LNCaP clone FGC (cell line): ENCODE measurements around the gene ANKRD24.
"Not testable (repeated sequence)": the region's sequence is repeated elsewhere in the genome, so short reads cannot be mapped to it uniquely, and the experiment has no call there.

Source experiments
- DNase-seq: peaks from one replicate; pipeline ENCODE4 v3.0.0-alpha.2; 2011; ENCODE audit warnings: low read depth
- H3K4me3 ChIP-seq: 2 replicates; pipeline ENCODE4 v1.5.1; 2011; ENCODE audit warnings: mild to moderate bottlenecking, low read depth, low read length, control low read depth
- CTCF ChIP-seq: IDR thresholded peaks from 2 replicates; pipeline ENCODE4 v1.5.1; 2012; ENCODE audit warnings: mild to moderate bottlenecking; ENCODE audit not compliant: control insufficient read depth, insufficient read depth; ENCODE audit errors: extremely low read depth

The ANKRD24 gene

GRCh38 chr19:4225885-4226284 lies 43.4 kb downstream of the ANKRD24 start:
- TF ChIP-seq CTCF = no peak
- DNase-seq = no peak
- no peak overlapping the region for H3K4me3 ChIP-seq

GRCh38 chr19:4227771-4228170 lies 45.3 kb downstream of the ANKRD24 start:
- DNase-seq = no peak
- no peak overlapping the region for H3K4me3 ChIP-seq
- no peak for TF ChIP-seq CTCF

- DNase-seq = no peak
- no peak overlapping the region for H3K4me3 ChIP-seq
- no peak for TF ChIP-seq CTCF
Measured at GRCh38 chr19:4228765-4229178, 46.3 kb downstream of the ANKRD24 start.

GRCh38 chr19:4229179-4229931 lies 46.9 kb downstream of the ANKRD24 start, which contains the start of gene EBI3:
Gene EBI3, plus strand, starts transcription at chr19:4229523. Its CDS starts 28 bp downstream, at chr19:4229551.
- no peak within 1 kb of the TSS for H3K4me3 ChIP-seq
- no peak for DNase-seq
- TF ChIP-seq CTCF = no peak

GRCh38 chr19:4230237-4230636 lies 47.7 kb downstream of the ANKRD24 start:
- not testable (repeated sequence) for H3K4me3 ChIP-seq, DNase-seq

- not testable (repeated sequence) for DNase-seq, H3K4me3 ChIP-seq
Measured at GRCh38 chr19:4231521-4231920, 49.0 kb downstream of the ANKRD24 start.

GRCh38 chr19:4232139-4232538 lies 49.6 kb downstream of the ANKRD24 start:
- DNase-seq, H3K4me3 ChIP-seq: not testable (repeated sequence)

- TF ChIP-seq CTCF = no peak
- DNase-seq = no peak
- H3K4me3 ChIP-seq = no peak overlapping the region
Measured at GRCh38 chr19:4232614-4233281, 50.3 kb downstream of the ANKRD24 start.
